COLO829 (cell line): ENCODE results near the gene TMEFF2.

Experiments used
- DNase-seq: peaks from one replicate; pipeline ENCODE4 v3.0.0; 2012; ENCODE audit warnings: low spot score

TMEFF2 gene

GRCh38 chr2:192011196-192011595, 183.5 kb downstream of the TMEFF2 start:
- DNase-seq: no peak

DNA sequence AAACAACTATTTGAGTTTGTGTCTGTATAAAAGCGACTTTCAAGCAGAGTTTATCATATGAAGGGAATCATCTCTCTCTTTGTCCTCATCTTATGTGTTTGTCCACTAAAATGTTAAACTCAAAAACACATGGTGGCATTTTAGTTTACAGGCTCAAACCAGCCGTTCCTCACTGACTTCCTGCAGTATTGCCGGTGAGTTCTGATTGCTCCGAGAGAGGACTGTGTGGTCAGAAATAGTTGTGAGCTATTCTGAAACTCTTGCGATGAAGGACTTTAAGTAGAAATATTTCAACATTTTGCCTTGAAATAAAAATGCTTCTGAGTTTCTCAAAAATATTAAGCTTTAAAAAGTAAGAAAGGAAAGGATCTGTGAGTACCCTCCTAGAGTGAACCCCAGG, 184.7 kb downstream of the TMEFF2 start:
- DNase-seq: no peak

DNA sequence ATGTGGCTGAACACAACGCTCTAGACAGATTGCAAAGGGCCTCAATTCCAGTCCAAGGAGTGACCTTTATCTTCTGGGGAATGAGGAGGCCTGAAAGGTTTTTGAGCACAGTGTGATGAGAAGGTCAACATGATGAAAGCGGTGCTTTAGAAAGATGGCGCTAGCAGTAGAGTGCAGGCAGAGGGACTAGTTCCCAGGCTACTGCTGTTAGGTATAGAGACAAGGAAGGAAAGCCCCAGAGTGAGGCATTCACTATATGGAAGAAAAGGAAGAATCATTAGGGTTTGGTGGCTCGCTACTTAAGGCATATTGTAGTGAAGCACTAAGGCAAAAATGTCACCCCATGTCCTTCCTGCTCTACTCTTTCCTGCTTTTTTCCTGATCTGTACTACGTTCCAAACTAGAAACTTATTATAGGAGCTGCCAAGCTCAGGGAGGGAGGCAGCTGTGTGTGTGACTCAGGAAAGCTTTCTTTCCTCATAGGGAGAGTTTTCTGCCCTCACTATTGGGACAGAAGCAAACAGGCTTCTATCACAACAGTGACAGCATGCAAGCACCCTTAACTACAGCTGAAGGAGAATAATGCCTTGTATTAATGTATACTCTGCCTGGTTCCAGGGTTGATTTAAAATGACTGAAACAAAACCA, 187.0 kb downstream of the TMEFF2 start:
- DNase-seq: peak; percentile 5

GRCh38 chr2:192005211-192005610, 189.5 kb downstream of the TMEFF2 start:
- no peak for DNase-seq

DNA sequence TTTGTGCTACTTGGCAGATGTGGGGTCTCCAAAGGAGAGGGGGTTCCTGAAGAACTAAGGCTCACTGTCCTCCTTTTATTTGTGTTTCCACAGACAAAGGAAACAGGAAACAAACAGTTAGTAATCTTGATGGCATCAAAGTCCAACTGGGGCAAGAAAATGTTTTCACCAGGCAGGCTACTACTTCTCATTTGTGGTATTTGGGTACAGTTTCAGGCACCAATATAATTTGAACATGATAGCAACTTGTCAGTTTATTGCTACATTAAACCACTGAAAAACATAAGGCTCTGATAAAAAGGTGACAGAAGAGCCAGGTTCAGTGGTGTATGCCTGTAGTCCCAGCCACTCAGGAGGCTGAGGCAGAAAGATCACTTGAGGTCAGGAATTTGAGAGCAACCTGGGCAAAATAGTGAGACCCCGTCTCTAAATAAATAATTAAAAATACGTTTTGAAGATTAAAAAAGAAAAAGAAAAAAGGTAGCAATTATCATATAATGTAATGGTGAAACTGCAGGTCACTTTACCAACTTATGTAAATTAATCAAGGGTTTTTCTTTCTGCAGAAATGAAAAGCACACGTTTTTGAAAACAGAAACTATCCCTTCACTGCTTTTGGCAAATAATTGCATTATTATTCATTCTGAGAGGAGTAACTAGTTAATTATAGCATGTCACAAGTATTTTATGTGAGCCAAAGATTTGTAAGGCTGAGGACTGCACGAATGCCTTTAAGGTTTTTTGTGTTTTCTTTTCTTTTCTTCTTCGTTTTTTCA, 190.4 kb downstream of the TMEFF2 start:
- no peak for DNase-seq

DNA sequence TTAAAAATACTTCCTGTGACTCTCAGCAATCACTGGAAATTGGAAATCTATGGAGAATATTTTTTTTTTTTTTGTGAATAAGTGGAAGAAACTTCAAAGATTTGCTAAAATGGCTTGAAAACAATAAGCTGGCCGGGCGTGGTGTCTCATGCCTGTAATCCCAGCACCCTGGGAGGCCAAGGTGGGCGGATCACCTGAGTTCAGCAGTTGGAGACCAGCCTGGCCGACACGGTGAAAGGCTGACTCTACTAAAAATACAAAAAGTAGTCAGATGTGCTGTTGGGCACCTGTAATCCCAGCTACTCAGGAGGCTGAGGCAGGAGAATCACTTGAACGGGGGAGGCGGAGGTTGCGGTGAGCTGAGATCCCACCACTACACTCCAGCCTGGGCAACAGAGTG, 192.3 kb downstream of the TMEFF2 start:
- no peak for DNase-seq

DNA sequence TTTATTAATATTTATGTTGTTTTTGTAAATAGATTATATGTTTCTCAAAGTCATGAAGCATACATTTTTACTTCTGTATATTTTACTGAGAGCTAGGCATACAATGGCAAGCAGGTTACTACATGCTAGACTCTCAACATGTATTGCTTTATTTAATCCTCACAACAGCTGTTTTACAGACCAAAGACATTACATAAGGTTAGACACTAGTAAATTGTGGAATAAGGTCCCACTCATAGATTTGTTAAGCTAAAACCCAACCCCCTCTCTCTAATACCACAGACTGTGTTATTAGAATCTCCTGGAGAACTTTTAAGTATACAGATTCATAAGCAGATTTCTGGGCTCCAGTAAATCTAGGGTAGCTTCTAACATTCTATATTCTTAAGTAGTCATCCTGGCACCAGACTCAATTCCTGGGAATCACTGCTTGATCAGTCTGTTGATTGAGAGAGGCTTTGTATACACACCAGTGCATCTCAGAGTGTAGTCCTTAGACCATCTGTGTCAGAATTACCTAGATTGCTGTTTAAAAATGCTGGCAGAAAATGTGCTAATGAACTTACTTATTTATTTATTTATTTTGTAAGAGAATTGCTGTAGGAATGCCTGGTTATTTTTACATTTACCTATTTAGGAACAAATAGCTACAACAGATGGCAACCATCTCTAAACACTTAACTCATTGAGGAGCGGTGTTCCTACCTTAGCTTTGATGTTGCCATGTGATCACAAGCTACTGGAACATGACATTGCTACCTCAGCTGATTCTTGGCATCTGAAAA, 194.3 kb downstream of the TMEFF2 start:
- DNase-seq: no peak

- no peak for DNase-seq
Observed at GRCh38 chr2:191999101-191999841, 195.5 kb downstream of the TMEFF2 start.

GRCh38 chr2:191995285-191995684, 199.4 kb downstream of the TMEFF2 start:
- no peak for DNase-seq

- DNase-seq: no peak
Observed at GRCh38 chr2:191994749-191995148, 200.0 kb downstream of the TMEFF2 start.

DNA sequence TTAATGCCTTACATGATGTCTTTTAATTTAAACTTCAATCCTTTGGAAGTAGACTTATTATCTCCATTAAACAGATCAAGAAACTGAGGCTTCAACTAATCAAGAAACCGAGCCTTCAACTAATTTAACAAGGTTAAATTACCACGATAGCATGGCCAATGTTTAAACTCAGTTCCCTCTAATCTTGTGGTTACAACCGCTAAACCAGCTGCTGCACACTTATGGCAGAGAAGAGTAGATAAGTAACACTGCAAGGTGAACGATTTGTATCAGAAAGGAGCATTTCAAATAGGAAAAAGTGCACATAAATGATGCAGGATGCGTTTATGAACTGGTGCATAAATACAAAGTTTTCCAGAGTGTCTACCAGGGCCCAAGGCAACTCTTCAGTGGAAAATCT, 203.3 kb downstream of the TMEFF2 start:
- no peak for DNase-seq

DNA sequence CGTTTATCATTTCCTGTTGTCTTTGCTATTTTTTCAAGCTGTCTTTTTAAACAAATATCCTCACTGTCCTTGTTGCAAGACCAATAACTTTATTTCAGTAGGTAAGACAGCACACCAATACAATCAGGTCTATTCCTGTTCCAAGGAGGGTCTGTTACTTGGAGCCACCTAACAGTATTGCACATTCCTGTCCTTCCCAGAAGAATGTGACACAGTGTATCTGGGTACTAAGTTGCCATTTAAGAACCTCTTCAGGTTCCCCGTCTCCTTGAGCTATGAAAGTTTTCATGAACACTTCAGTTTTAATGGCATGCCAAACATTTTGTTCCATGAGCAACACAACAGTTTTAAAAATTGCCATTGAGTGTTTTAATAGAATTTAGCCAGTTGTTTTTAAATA, 209.0 kb downstream of the TMEFF2 start:
- DNase-seq: no peak

DNA sequence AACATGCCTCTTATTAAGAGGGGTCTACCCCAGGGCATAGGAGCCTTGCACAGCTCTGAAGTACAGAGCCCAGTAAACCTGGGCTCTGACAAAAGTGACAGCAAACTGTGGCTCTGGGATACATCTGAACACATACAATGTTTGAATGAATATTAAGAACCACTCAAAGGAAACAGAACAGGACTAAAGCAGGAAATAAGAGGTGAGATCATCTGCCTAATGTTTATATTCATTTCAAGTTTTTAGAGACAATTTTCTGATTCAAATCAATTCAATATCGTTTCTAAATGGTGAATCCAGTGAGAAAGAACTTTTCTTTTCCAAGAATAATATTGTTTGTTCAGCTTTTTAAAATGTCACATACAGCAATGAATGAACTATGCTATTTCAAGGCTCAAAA, 211.1 kb downstream of the TMEFF2 start:
- DNase-seq: no peak

- no peak for DNase-seq
Observed at GRCh38 chr2:191983186-191983585, 211.5 kb downstream of the TMEFF2 start.

- DNase-seq: no peak
Observed at GRCh38 chr2:191981706-191982105, 213.0 kb downstream of the TMEFF2 start.

- no peak for DNase-seq
Observed at GRCh38 chr2:191980483-191980882, 214.2 kb downstream of the TMEFF2 start.

DNA sequence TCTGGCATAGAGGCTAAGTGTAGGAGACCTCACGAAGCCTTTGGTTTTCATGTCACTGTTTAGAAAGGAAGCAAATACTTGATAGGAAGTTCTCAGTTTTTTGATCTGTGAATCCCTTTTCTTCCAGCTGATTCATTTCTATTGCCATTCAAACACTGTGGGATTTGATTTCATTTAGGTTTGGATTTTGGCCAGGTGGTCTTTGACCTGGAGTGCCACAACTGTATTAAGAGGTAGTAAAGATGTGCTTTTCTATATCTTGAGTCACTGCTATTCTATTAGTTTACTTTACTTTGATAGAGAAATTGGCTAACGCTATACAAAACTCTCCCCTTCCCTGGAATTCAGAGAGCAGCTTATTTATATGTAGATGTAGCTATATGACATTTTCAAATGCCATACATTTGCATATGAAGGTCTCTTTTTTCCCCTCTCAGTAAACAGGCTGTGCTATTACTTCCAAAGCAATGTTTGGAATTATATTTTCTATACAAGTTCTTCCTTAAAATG, 215.5 kb downstream of the TMEFF2 start:
- DNase-seq: no peak

DNA sequence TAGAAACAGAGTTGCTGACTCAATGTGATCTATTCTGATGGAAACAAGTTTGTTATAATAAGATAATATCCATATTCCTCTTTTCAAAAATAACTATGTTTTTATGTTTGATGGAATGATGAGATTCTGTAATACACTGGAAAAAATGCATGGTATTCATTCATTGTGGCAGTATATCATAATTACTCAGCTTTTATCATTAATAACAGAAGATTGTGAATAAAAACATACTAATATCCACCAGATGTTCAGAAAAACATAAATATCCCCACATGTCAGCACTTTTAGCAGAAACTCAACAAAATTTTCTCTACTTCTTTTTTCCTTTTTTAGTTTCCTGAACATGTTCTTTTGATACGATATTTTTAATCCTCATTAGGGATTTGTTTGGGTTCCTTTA, 217.0 kb downstream of the TMEFF2 start:
- DNase-seq: no peak

- no peak for DNase-seq
Observed at GRCh38 chr2:191976436-191976835, 218.3 kb downstream of the TMEFF2 start.

- no peak for DNase-seq
Observed at GRCh38 chr2:191974676-191975075, 220.1 kb downstream of the TMEFF2 start.

- DNase-seq: no peak
Observed at GRCh38 chr2:191970867-191971266, 223.9 kb downstream of the TMEFF2 start.

DNA sequence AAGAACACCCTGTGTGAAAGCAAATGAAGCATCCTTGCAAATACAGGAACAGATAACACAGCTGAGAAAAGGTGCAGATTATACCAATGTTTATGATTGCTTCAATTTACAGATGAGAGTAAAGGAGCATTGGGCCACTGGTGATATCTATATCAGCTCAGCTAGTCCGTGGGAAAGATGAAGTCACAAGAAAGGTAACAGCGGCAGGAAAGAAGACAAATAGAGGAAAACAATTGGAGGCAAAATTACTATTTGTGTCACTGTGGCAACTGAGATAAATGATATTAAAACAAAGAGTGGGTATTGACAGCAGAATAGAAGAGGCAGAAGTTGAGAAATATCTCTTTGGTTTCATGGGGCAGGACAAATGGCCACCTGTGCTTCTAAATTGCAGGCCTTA, 226.6 kb downstream of the TMEFF2 start:
- DNase-seq: no peak
